Dermis blood vessel endothelial cell (primary cell): Measurements from ENCODE around the gene INPP4B. TPM values are rescaled to one million over a fixed set of nuclear protein-coding genes. Genes with fewer than 3 reads are reported as not detected.
"Not testable (repeated sequence)": the region's sequence is repeated elsewhere in the genome, so short reads cannot be mapped to it uniquely, and the experiment has no call there.

Experiments used
- DNase-seq: peaks from one replicate; pipeline ENCODE4 v3.0.0; 2010
- total RNA-seq: library from RNA; depleted of rRNA; stranded (reverse); fragments of >200 nt; gene quantifications from 2 replicates; pipeline ENCODE4 v1.2.3, GENCODE V29; 2014

Gene INPP4B
- total RNA-seq, 1 donor from 2014 or later = 20.9 TPM

GRCh38 chr4:142406917-142407501 lies 439.1 kb downstream of the INPP4B start:
- DNase-seq = no peak

DNA sequence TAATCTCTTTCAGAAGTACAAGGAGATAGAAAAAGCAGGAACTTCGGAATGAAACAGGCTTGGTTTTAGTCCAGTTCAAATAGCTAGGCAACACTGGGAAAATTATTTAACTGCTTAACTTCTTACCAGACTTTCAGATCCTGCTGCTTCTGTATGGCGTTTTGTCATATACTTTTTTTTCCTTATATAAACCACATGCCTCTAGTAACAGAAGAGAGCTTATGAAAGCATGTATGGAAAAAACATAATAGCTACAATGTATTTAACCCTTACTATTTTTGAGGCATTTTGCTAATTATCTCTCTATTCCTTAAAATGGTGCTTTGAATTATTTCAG lies 439.6 kb downstream of the INPP4B start:
- DNase-seq = no peak

DNA sequence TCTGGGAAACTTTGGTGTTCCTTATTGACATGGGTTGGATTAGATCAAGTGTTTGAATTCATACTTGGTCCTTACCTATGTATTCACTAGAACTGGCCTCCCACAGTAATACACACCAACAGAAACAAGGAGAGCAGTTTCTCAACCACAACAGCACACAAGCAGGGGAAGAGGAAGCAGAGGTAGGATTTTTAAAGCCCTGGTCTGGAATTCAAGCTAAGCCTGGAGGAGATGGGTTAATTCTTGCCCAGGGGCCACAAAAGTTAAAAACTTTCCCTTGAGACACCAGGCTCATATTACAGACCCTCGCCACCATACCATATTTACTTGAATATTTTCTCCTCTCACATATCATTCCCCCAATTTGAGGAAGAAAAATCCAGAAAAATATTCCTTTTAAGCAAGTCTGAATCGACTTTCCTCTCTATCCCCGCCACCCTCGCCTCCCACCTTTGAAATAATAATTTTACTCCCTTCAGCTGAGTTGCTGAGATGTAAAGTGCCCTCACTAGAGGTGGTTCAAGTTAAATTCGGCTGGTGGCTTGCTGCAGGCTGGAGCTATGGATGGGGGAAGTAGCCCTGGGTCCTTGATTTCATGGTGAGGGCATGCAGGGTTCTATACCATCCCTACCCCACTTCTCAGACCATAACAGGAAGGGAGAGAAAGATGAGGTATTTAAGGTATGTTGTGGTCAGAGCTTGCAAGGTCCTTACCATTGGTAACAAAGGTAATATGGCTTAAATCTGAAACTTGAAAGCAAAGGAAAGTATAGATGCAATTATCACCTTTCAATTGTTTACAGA lies 440.2 kb downstream of the INPP4B start:
- no peak for DNase-seq

GRCh38 chr4:142405021-142405694 lies 440.9 kb downstream of the INPP4B start:
- peak; percentile 66 for DNase-seq

GRCh38 chr4:142404191-142404611 lies 441.9 kb downstream of the INPP4B start:
- peak; percentile 73 for DNase-seq

DNA sequence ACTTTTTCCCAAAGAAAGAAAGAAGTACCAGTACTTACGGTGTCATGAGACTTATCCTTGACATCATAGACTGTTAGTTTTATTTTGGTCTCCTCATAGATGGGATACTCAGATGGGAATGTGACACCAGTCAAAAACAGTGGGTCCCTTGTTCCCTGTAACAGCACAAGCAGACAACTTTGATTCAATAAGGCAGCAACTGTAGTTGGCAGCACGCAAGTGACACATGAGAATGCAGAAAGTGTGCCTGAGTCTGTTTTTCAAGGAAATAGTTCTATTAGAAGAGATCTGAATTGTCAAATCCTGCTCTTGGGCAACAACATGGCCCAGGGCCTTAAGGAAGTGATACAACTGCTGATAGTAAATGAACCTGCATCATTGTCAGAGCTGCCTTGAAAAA lies 443.2 kb downstream of the INPP4B start:
- no peak for DNase-seq

GRCh38 chr4:142402156-142402555 lies 443.9 kb downstream of the INPP4B start:
- no peak for DNase-seq

- DNase-seq = not testable (repeated sequence)
These were observed 448.6 kb downstream of the INPP4B start for GRCh38 chr4:142397364-142397991.

GRCh38 chr4:142396279-142396678 lies 449.8 kb downstream of the INPP4B start:
- no peak for DNase-seq

- no peak for DNase-seq
These were observed 453.0 kb downstream of the INPP4B start for GRCh38 chr4:142393127-142393526.

- DNase-seq = no peak
These were observed 459.2 kb downstream of the INPP4B start for GRCh38 chr4:142386856-142387255.

DNA sequence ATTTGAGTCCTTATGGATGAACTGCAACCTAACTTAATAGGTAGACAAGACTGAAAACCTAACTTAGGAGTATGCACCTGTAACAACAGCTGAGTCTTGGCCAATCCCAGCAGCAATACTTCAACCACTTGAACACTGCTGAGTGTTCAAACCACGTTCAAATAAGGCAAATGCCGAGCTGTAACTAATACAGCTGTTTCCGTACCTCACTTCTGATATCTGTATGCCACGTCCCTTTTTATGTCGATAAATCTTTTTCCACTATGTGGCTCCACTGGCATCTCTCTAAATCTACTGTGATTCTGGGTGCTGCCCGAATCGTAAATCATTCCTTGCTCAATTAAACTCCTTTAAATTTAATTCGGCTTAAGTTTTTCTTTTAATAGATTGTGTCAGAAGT lies 459.7 kb downstream of the INPP4B start:
- no peak for DNase-seq

DNA sequence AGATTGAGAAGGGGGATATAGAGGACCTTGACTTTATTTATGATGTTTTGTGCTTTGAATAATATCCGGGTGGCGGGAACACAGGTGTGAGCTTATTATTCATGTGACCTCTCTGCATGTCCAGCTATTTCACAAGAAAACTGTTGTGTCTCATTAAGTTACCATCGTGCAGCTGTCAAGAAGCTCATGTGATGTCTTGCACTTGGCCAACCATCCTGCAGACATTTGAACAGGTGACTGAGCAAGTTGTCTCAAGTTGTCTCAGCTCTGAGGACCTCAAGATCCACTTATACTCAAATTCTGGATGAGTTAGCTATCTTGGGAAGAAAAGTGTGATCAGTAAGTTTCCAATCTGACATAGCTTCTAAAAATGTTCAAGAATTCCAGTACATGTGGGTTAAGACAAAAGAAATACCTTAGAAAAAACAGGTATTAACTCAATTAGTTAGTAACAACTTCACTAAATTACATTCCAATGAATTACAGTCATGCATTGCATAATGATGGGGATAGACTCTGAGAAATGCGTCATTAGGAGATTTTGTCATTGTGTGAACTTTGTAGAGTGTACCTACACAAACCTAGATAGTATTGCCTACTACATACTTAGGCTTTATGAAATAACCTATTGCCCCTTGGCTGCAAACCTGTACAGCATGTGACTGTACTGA lies 462.2 kb downstream of the INPP4B start:
- DNase-seq = no peak

DNA sequence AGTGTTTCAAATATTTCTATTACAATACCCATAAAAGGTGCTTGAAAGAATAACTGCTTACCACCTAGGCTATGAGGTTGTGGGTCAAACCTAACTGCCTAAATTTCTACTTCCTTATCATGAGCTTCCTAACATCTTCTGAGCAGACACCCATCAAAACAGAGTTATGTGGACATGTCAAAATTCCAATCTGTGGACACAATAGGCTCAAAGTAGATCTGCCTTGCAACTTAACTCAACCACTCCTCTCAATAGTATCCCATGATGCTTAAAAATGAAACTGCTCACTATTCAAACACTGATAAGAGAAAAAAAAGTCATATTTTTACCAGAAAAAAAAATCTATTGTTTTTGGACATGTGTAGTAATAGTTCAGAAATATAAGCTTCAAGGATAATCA lies 462.7 kb downstream of the INPP4B start:
- DNase-seq = no peak

DNA sequence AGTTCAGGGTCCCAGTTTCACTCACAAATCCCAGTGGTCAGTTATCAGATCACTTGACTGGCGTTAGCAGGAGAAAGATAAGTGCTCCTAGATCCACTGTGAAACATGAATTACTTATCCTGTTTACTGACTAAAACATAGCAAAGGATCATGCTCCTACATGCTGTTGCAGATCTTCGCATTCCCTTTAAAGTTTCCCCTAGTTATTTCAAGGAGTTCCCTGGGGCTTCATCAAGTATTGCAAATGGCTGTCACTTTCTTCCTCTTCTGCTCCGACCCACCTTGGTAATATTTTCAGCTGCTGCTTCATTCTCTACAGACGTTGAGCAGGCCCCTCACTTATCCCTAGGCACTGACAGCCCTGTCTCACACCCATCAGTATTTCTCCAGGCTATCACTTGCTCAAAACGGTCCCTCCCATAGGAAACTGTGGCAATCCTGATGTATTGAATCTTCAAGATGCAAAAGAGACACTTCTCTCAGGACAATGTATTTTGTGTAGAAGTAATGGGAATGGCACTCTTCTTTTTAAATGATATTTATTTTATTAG lies 466.0 kb downstream of the INPP4B start:
- no peak for DNase-seq

- DNase-seq = peak; percentile 40
These were observed 466.6 kb downstream of the INPP4B start for GRCh38 chr4:142379277-142380051.

- DNase-seq = no peak
These were observed 467.9 kb downstream of the INPP4B start for GRCh38 chr4:142378179-142378578.

GRCh38 chr4:142377342-142378091 lies 468.6 kb downstream of the INPP4B start:
- no peak for DNase-seq

- DNase-seq = no peak
These were observed 469.9 kb downstream of the INPP4B start for GRCh38 chr4:142376204-142376603.

- DNase-seq = peak; percentile 24
These were observed 472.5 kb downstream of the INPP4B start for GRCh38 chr4:142373610-142374009.
